Ovary (tissue), 9 donors: ENCODE results near the gene NDC1. TPM values are rescaled to one million over a fixed set of nuclear protein-coding genes. Genes with fewer than 3 reads are reported as not detected.
"Not testable (repeated sequence)": the region's sequence is repeated elsewhere in the genome, so short reads cannot be mapped to it uniquely, and the experiment has no call there.

Source experiments
- DNase-seq, 5 donors: peaks; one replicate each; pipeline ENCODE4 v3.0.0-alpha.2; 2019 to 2020
- H3K27ac ChIP-seq, 2 donors: fragments of 200-600 bp; one replicate each; pipeline versions ENCODE4 v1.5.1 to v1.8.0; 2019 to 2022
- H3K27me3 ChIP-seq: fragments of 200-600 bp; one replicate; pipeline ENCODE4 v1.8.0; 2022
- H3K36me3 ChIP-seq: fragments of 200-600 bp; sonication (generic); one replicate; pipeline ENCODE4 v1.5.1; 2019
- H3K4me1 ChIP-seq: one replicate; pipeline ENCODE4 v1.8.1; 2013; ENCODE audit warnings: mild to moderate bottlenecking, moderate library complexity; ENCODE audit not compliant: insufficient read depth
- H3K4me3 ChIP-seq: fragments of 200-600 bp; sonication (generic); one replicate; pipeline ENCODE4 v1.5.1; 2017
- H3K9me3 ChIP-seq, 2 donors: fragments of 200-600 bp in 1 of 2; sonication (generic) in 1 of 2; one replicate each; pipeline versions ENCODE4 v1.5.1 to v1.8.1; 2013 to 2019; ENCODE audit warnings: mild to moderate bottlenecking in 1 of 2, moderate library complexity in 1 of 2
- EP300 ChIP-seq: sonication (generic); formaldehyde crosslinking; IDR thresholded peaks from one replicate; pipeline ENCODE4 v1.6.1; 2017; ENCODE audit warnings: antibody characterized with exemption
- POLR2A ChIP-seq: fragments of 450-650 bp; IDR thresholded peaks from one replicate; pipeline ENCODE4 v1.6.1; 2017; ENCODE audit warnings: antibody characterized with exemption, mild to moderate bottlenecking, moderate library complexity
- WGBS, 3 donors: extraction: QIAGEN DNeasy Blood & Tissue Kit in 1 of 3; methylation state at CpG; one replicate each; pipeline versions ENCODE4 v1.1.5 to v1.1.7; 2013 to 2017; 5-methylcytosine and 5-hydroxymethylcytosine counted together
- intact Hi-C, 4 donors: fragments of 100-400 bp; cut with DNase I; formaldehyde crosslinking; loops; one replicate each; pipeline versions ENCODE4 v1.11.0 to v1.15.1; 2022 to 2023
- polyA plus RNA-seq, 2 donors: library from polyadenylated mRNA; stranded (reverse); fragments of 200-250 nt in 1 of 2; fragments of 350-450 nt in 1 of 2; fragmentation: Illumina TruSeq in 1 of 2; extraction: RNeasy Lipid Tissue Mini Kit (QIAGEN cat#74804) in 1 of 2; gene quantifications; one replicate each; pipeline ENCODE4 v1.2.3, GENCODE V29; 2013 to 2014
- total RNA-seq, 7 donors: library from RNA; depleted of rRNA in 2 of 7; stranded (reverse); fragments of >200 nt in 2 of 7; fragmentation: NEBNext Ultra II Directional in 3 of 7; extraction: Animal tissue kit (Norgen Biotek cat#: 25700) in 3 of 7; gene quantifications; one replicate each; pipeline versions ENCODE4 v1.1.0 to v1.2.4, GENCODE V29; 2016 to 2023
- TF ChIP-seq, protein P1 (sequence below), 3 donors: fragments of 450-650 bp in 2 of 3; fragments of 200-600 bp in 1 of 3; IDR thresholded peaks; one replicate each; pipeline versions ENCODE4 v1.5.1 to v1.8.0; 2016 to 2022; ENCODE audit warnings: antibody characterized with exemption in 3 of 3, mild to moderate bottlenecking in 1 of 3
- donor health status: DM: no; HTN: no; CAD: no; lungs with moderate emphysema.
- donor health status: DM: no; HTN: no; CAD: no.
- donor health status: Bipolar disorder and iron deficiency.
- donor health status: DM: yes; HTN: yes; CAD: no.
- donor health status: DM: no; HTN: no; CAD: no.
- donor health status: DM: yes; HTN: yes; CAD: no.

NDC1 gene
- total and polyA plus RNA-seq, 9 donors, result 4.3 to 11.9 (median 8.6) TPM

DNA sequence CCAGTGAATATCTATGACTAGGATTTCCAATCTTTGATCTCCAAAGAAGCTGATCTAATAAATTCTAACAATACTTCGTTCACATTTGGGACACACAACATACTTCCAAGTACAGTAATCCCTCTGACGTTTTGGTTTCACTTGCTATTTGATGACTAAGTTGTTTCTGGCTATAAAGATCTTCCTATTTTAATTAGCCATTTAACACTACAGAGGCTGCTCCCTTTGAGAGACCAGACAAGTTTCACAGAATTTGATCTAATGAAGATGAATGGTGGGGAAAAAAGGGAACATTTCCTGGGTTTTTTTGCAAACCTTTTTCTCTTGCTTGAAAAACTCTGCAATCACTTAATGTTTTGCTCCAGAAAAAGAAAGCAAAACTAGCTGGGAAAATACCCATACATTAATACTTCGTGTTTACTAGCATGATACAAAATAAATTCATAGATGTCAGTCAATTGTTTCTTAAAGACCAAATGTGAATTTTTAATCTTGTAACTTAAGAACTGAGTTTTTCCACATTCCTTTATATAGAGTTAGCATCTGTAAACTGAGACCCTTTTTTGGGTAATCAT lies 71.2 kb downstream of the NDC1 start:
- TF ChIP-seq, protein P1, sequence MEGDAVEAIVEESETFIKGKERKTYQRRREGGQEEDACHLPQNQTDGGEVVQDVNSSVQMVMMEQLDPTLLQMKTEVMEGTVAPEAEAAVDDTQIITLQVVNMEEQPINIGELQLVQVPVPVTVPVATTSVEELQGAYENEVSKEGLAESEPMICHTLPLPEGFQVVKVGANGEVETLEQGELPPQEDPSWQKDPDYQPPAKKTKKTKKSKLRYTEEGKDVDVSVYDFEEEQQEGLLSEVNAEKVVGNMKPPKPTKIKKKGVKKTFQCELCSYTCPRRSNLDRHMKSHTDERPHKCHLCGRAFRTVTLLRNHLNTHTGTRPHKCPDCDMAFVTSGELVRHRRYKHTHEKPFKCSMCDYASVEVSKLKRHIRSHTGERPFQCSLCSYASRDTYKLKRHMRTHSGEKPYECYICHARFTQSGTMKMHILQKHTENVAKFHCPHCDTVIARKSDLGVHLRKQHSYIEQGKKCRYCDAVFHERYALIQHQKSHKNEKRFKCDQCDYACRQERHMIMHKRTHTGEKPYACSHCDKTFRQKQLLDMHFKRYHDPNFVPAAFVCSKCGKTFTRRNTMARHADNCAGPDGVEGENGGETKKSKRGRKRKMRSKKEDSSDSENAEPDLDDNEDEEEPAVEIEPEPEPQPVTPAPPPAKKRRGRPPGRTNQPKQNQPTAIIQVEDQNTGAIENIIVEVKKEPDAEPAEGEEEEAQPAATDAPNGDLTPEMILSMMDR (IDR thresholded peaks at IDR 0.05), result no peak
- Histone ChIP-seq H3K36me3 (no peaks in the 10 kb centered on the region), H3K9me3 (no peaks in the 10 kb centered on the region), H3K27ac (no peak overlapping the region), H3K27me3 (no peaks in the 10 kb centered on the region), H3K4me3 (no peak overlapping the region), H3K4me1 (no peaks in the 10 kb centered on the region)
- WGBS, 3 donors, result 25 to 38% (median 26%) methylated on average over 3 of the region's 3 CpGs
- intact Hi-C loops, result no loop called here
- no peak for DNase-seq

DNA sequence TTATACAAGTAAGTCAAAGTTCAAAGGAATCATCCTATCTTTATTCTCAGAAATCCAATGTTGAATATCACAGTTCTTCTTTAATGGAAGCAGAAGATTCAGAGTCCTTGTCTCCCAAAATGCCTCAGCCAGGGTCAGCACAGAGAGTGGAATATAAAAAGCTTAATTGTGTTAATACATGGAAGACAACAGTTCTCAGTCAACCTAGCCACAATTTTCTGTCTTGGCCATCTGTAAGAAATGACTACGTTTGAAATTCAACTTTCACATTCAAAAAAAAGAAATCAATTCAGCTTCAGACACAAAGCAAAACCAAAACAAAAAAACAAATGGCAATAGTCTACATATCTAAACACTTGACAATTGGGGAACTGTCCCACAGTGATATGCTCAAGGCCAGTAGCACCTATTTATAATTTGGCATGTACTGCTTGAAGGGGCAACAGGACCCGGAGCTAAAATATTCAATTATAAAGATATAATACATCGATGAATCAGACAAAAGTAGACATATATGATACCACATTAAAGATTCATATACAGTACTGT lies 71.8 kb downstream of the NDC1 start:
- WGBS, 3 donors, result 71 to 81% (median 80%) methylated on average over 3 of the region's 3 CpGs
- H3K4me3 ChIP-seq, result no peak overlapping the region
- TF ChIP-seq POLR2A, result no peak
- TF ChIP-seq, protein P1 (IDR thresholded peaks at IDR 0.05), result no peak
- no peak for TF ChIP-seq EP300

DNA sequence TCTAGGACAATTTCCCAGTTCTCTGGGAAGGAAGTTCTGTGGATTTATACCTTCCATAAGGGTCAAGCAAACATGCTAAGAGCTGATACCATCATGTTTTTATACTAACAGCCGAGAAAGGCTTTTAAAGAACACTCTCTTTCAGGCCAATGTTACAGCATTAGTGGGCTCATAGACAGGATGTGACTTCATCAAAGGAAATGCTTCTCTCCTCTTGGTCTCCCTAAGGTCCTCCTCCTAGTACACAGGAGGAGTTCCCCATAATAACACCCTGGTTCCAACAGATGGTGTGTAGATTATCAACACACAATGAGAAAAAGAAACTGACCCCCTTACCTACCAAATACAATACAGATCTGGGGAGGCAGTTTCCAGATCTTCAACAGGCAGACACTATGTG lies 72.4 kb downstream of the NDC1 start:
- H3K9me3 ChIP-seq, result no peaks in the 10 kb centered on the region
- no peaks in the 10 kb centered on the region for H3K36me3 ChIP-seq
- H3K27ac ChIP-seq, result no peak overlapping the region
- H3K4me3 ChIP-seq, result no peak overlapping the region
- DNase-seq, result no peak
- no peak for TF ChIP-seq POLR2A
- WGBS, 3 donors, result 88 to 97% (median 88%) methylated on average over 1 of the region's 1 CpG
- H3K4me1 ChIP-seq, result no peaks in the 10 kb centered on the region
- no peaks in the 10 kb centered on the region for H3K27me3 ChIP-seq
- intact Hi-C loops, result no loop called here

More for the DNA sequence above, 71.8 kb downstream of the NDC1 start:
- no peaks in the 10 kb centered on the region for H3K27me3 ChIP-seq
- no peaks in the 10 kb centered on the region for H3K36me3 ChIP-seq
- H3K4me1 ChIP-seq, result no peaks in the 10 kb centered on the region
- no peak overlapping the region for H3K27ac ChIP-seq
- intact Hi-C loops, result no loop called here
- no peaks in the 10 kb centered on the region for H3K9me3 ChIP-seq
- no peak for DNase-seq

DNA sequence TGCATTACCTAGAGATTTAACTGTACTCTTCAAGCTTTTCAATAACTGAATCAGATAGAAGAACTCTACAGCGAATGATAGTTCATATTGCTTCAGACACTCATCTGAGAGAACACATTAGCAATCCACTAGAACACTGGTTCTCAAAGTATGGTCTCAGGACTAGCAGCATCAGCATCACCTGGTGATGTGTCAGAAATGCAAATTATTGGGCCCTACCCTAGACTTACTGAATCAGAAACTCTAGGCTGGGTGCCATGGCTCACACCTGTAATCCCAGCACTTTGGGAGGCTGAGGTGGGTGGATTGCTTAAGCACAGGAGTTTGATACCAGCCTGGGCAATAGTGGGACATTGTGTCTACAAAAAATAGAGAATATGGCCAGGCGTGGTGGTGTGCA lies 74.2 kb downstream of the NDC1 start:
- H3K4me3 ChIP-seq, result no peak overlapping the region
- WGBS, 3 donors, result 83 to 94% (median 91%) methylated on average over 2 of the region's 2 CpGs
- no peak overlapping the region for H3K27ac ChIP-seq
- TF ChIP-seq POLR2A, result no peak
- TF ChIP-seq, protein P1 (IDR thresholded peaks at IDR 0.05), result no peak
- TF ChIP-seq EP300, result no peak
- intact Hi-C loops, result no loop called here
- no peaks in the 10 kb centered on the region for H3K9me3 ChIP-seq
- H3K27me3 ChIP-seq, result no peaks in the 10 kb centered on the region
- H3K4me1 ChIP-seq, result no peaks in the 10 kb centered on the region
- no peaks in the 10 kb centered on the region for H3K36me3 ChIP-seq
- no peak for DNase-seq

DNA sequence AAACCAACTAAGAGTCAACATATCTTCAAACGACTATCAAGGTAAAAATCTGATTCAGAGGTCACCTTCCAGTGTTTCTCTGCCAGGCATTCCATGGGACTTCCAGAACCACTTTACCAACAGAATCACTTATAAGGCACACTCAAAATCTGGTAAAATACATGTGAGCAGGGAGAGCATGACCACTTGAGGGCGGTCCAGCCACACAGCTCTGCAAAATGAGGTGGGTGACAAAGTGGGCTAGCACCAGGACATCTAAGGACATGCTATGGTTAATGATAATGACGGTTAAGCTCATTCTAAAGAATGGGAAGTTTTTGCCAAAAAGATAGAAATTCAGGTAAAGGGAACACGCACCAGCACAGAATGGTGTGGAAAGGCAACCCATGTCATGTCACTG lies 74.6 kb downstream of the NDC1 start:
- H3K9me3 ChIP-seq, result no peaks in the 10 kb centered on the region
- intact Hi-C loops, result no loop called here
- no peak overlapping the region for H3K4me3 ChIP-seq
- TF ChIP-seq, protein P1 (IDR thresholded peaks at IDR 0.05), result no peak
- no peak for TF ChIP-seq POLR2A
- no peak for TF ChIP-seq EP300
- no peak for DNase-seq
- H3K4me1 ChIP-seq, result no peaks in the 10 kb centered on the region
- 90 to 92% (median 91%) methylated on average over 4 of the region's 4 CpGs for WGBS, 3 donors
- no peaks in the 10 kb centered on the region for H3K27me3 ChIP-seq
- no peaks in the 10 kb centered on the region for H3K36me3 ChIP-seq
- H3K27ac ChIP-seq, result no peak overlapping the region

DNA sequence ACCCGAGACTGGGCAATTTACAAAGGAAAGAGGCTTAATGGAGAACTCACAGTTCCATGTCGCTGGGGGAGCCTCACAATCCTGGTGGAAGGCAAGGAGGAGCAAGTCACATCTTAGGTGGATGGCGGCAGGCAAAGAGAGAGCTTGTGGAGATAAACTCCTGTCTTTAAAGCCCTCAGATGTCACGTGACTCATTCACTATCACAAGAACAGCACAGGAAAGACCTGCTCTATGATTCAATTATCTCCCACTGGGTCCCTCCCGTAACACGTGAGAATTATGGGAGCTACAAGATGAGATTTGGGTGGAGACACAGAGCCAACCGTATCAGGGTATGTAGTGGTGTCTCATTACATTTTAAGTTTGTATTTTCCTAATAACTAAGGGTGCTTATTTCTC lies 77.6 kb downstream of the NDC1 start:
- H3K4me3 ChIP-seq, H3K27ac ChIP-seq, H3K36me3 ChIP-seq, H3K4me1 ChIP-seq, H3K9me3 ChIP-seq, intact Hi-C loops, H3K27me3 ChIP-seq, DNase-seq: not testable (repeated sequence)
- 70 to 77% (median 71%) methylated on average over 7 of the region's 7 CpGs for WGBS, 3 donors
